ENCODE data around the gene KHSRP.
A peak's percentile ranks its signal among the peaks of the same experiment; 100 is the strongest.
"Not testable (repeated sequence)": the region's sequence is repeated elsewhere in the genome, so short reads cannot be mapped to it uniquely, and the experiment has no call there.

KHSRP gene

GRCh38 chr19:6402058-6402457, 22.6 kb downstream of the KHSRP start:
- H3K4me3 ChIP-seq (ENCODE audit: low read depth, low read length), result no peak overlapping the region
- no peak for DNase-seq (ENCODE audit: low read depth)

- H3K4me3 ChIP-seq (ENCODE audit: low read depth, low read length); DNase-seq (ENCODE audit: low read depth): not testable (repeated sequence)
Observed at GRCh38 chr19:6400062-6400944, 24.3 kb downstream of the KHSRP start.

GRCh38 chr19:6396305-6396704, 28.3 kb downstream of the KHSRP start:
- DNase-seq (ENCODE audit: low read depth), result no peak

GRCh38 chr19:6394831-6395230, 29.8 kb downstream of the KHSRP start:
- H3K4me3 ChIP-seq (ENCODE audit: low read depth, low read length), result no peak overlapping the region
- DNase-seq (ENCODE audit: low read depth), result no peak

More at GRCh38 chr19:6396305-6396704, 28.3 kb downstream of the KHSRP start:
- no peak overlapping the region for H3K4me3 ChIP-seq (ENCODE audit: low read depth, low read length)

- DNase-seq (ENCODE audit: low read depth), result no peak
- H3K4me3 ChIP-seq (ENCODE audit: low read depth, low read length), result peak overlapping the region; percentile 88
Observed at GRCh38 chr19:6393983-6394412, 30.6 kb downstream of the KHSRP start.

GRCh38 chr19:6393074-6393982, 31.3 kb downstream of the KHSRP start, which contains the start of gene GTF2F1:
Gene GTF2F1 (minus strand): TSS chr19:6393164. CDS start chr19:6392995, 169 bp downstream.
- H3K4me3 ChIP-seq (ENCODE audit: low read depth, low read length), result peak within 1 kb of the TSS; percentile 88
- DNase-seq (ENCODE audit: low read depth), result peak; percentile 92

- H3K4me3 ChIP-seq (ENCODE audit: low read depth, low read length), result peak overlapping the region; percentile 88
- no peak for DNase-seq (ENCODE audit: low read depth)
Observed at GRCh38 chr19:6392221-6393073, 32.2 kb downstream of the KHSRP start.

GRCh38 chr19:6387372-6387771, 37.2 kb downstream of the KHSRP start:
- DNase-seq (ENCODE audit: low read depth), result no peak
- no peak overlapping the region for H3K4me3 ChIP-seq (ENCODE audit: low read depth, low read length)

GRCh38 chr19:6384381-6384780, 40.2 kb downstream of the KHSRP start:
- DNase-seq (ENCODE audit: low read depth), result no peak
- no peak overlapping the region for H3K4me3 ChIP-seq (ENCODE audit: low read depth, low read length)

- DNase-seq (ENCODE audit: low read depth), result no peak
- H3K4me3 ChIP-seq (ENCODE audit: low read depth, low read length), result no peak overlapping the region
Observed at GRCh38 chr19:6383188-6383587, 41.4 kb downstream of the KHSRP start.

- DNase-seq (ENCODE audit: low read depth), result no peak
- no peak overlapping the region for H3K4me3 ChIP-seq (ENCODE audit: low read depth, low read length)
Observed at GRCh38 chr19:6381030-6381750, 43.4 kb downstream of the KHSRP start.

- DNase-seq (ENCODE audit: low read depth), result no peak
- H3K4me3 ChIP-seq (ENCODE audit: low read depth, low read length), result no peak overlapping the region
Observed at GRCh38 chr19:6379744-6380143, 44.9 kb downstream of the KHSRP start.

- no peak overlapping the region for H3K4me3 ChIP-seq (ENCODE audit: low read depth, low read length)
- no peak for DNase-seq (ENCODE audit: low read depth)
Observed at GRCh38 chr19:6378486-6378885, 46.1 kb downstream of the KHSRP start.

GRCh38 chr19:6378041-6378440, 46.6 kb downstream of the KHSRP start:
- no peak for DNase-seq (ENCODE audit: low read depth)
- H3K4me3 ChIP-seq (ENCODE audit: low read depth, low read length), result no peak overlapping the region

GRCh38 chr19:6376512-6377190, 48.0 kb downstream of the KHSRP start:
- no peak overlapping the region for H3K4me3 ChIP-seq (ENCODE audit: low read depth, low read length)
- DNase-seq (ENCODE audit: low read depth), result no peak

- no peak for DNase-seq (ENCODE audit: low read depth)
- H3K4me3 ChIP-seq (ENCODE audit: low read depth, low read length), result no peak within 1 kb of the TSS
Observed at GRCh38 chr19:6375411-6376010, 49.1 kb downstream of the KHSRP start, which contains the start of gene PSPN. Gene PSPN (minus strand): TSS chr19:6375933. CDS start chr19:6375849, 84 bp downstream.

- no peak for DNase-seq (ENCODE audit: low read depth)
- no peak overlapping the region for H3K4me3 ChIP-seq (ENCODE audit: low read depth, low read length)
Observed at GRCh38 chr19:6374711-6375410, 49.8 kb downstream of the KHSRP start.

All from skeletal muscle cell (primary cell).